Measurements from ENCODE around the gene DLGAP1. TPM values are rescaled to one million over a fixed set of nuclear protein-coding genes. Genes with fewer than 3 reads are reported as not detected.

The DLGAP1 gene
- total RNA-seq, 3 donors from 2014 or later (not counting 1 experiment from before 2014, with no cell fraction given), result not detected

DNA sequence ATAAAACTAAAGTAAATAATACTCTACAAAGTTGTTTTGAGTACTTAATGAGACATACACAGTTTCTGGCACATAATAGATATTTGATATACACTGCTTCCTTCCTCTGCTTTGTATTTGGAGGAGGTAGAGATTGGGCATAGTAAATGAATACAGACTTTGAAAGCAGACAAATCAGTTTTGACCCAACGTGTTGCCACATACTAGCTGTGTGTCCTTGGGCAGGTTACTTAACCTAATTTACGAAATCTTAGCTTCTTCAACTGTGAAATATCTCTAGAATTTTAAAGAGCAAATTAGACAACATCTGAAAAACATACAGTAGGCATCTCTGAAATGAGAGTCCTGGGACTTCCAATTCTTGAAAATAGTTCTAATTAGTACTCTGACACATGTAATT, 579.7 kb downstream of the DLGAP1 start:
- intact Hi-C loops (cut with micrococcal nuclease), result no loop called here
- Mint-ChIP-seq H3K4me3 (no peak overlapping the region), H3K27me3 (ENCODE audit: low read depth in 2 of 2) (peaks cover 6 to 19% of the 10 kb centered on the region in 2 donors), H3K27ac (no peak overlapping the region), H3K4me1 (peaks cover 0 to 4% of the 10 kb centered on the region in 2 donors), H3K9me3 (no peaks in the 10 kb centered on the region), H3K36me3 (no peaks in the 10 kb centered on the region)
- Histone ChIP-seq H3K9me3 (ENCODE audit: control insufficient read depth, insufficient read depth, low read length) (no peaks in the 10 kb centered on the region), H3K27me3 (ENCODE audit: control insufficient read depth, insufficient read depth, low read length) (no peaks in the 10 kb centered on the region), H3K36me3 (ENCODE audit: control insufficient read depth, insufficient read depth, low read length) (no peaks in the 10 kb centered on the region), H3K27ac (ENCODE audit: low read length) (no peak overlapping the region), H3K4me3 (ENCODE audit: low read length) (no peak overlapping the region), H3K4me1 (ENCODE audit: control insufficient read depth, insufficient read depth, low read length) (no peaks in the 10 kb centered on the region)
- DNase-seq (no peak), ATAC-seq (no peak)
- TF ChIP-seq, protein P1, sequence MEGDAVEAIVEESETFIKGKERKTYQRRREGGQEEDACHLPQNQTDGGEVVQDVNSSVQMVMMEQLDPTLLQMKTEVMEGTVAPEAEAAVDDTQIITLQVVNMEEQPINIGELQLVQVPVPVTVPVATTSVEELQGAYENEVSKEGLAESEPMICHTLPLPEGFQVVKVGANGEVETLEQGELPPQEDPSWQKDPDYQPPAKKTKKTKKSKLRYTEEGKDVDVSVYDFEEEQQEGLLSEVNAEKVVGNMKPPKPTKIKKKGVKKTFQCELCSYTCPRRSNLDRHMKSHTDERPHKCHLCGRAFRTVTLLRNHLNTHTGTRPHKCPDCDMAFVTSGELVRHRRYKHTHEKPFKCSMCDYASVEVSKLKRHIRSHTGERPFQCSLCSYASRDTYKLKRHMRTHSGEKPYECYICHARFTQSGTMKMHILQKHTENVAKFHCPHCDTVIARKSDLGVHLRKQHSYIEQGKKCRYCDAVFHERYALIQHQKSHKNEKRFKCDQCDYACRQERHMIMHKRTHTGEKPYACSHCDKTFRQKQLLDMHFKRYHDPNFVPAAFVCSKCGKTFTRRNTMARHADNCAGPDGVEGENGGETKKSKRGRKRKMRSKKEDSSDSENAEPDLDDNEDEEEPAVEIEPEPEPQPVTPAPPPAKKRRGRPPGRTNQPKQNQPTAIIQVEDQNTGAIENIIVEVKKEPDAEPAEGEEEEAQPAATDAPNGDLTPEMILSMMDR (IDR thresholded peaks at IDR 0.05), result no peak
- WGBS (ENCODE audit: insufficient coverage), result 83% methylated on average over 2 of the region's 2 CpGs

DNA sequence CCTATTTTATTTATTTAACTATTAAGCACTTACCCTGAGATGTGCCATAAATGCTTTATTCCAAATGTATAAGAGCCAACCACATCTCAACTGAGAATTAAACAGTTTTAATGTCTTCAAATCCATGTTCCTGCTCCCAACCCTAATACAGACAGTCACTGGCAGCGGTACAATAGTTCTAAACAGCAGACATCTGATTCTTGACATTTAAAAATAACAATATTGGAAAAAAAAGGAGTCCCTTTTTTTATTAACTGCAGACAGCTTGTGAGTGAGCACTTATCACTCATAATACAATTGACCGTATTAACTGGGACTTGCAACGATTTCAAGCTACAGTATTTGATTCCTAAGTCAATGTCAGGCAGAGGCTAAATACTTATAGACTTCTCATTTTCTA, 580.5 kb downstream of the DLGAP1 start:
- ATAC-seq (no peak), DNase-seq (no peak)
- Mint-ChIP-seq H3K27me3 (ENCODE audit: low read depth in 2 of 2) (peaks cover 6 to 19% of the 10 kb centered on the region in 2 donors), H3K4me1 (peaks cover 0 to 4% of the 10 kb centered on the region in 2 donors), H3K4me3 (no peak overlapping the region), H3K27ac (no peak overlapping the region), H3K36me3 (no peaks in the 10 kb centered on the region), H3K9me3 (no peaks in the 10 kb centered on the region)
- Histone ChIP-seq H3K36me3 (ENCODE audit: control insufficient read depth, insufficient read depth, low read length) (no peaks in the 10 kb centered on the region), H3K27me3 (ENCODE audit: control insufficient read depth, insufficient read depth, low read length) (no peaks in the 10 kb centered on the region), H3K9me3 (ENCODE audit: control insufficient read depth, insufficient read depth, low read length) (no peaks in the 10 kb centered on the region), H3K4me3 (ENCODE audit: low read length) (no peak overlapping the region), H3K4me1 (ENCODE audit: control insufficient read depth, insufficient read depth, low read length) (no peaks in the 10 kb centered on the region), H3K27ac (ENCODE audit: low read length) (no peak overlapping the region)
- TF ChIP-seq, protein P1 (IDR thresholded peaks at IDR 0.05), result no peak
- intact Hi-C loops (cut with micrococcal nuclease), result no loop called here
- 86% methylated on average over 3 of the region's 3 CpGs for WGBS (ENCODE audit: insufficient coverage)

DNA sequence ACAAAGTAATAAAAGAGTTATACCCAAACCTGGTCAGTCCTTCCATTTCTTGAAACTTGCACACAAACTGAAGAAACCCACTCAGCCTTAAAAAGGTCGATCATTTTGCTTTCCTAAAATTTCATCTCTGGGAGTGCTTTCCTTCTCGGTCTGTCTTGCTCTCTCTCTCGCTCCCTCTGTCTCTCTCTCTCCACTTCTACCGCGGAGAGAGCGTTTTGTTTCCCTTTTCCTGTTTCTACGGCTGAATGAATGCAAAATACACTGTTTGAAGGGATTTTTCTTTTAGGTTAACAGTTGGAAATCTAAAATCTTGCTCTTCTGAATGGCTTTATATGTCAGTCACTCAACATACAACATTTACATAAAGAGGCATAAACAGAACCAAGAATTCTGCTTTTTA, 581.0 kb downstream of the DLGAP1 start:
- 18% methylated on average over 5 of the region's 7 CpGs for WGBS (ENCODE audit: insufficient coverage)
- ATAC-seq (no peak), DNase-seq (no peak)
- no peaks in the 10 kb centered on the region for H3K36me3 Mint-ChIP-seq
- TF ChIP-seq, protein P1 (IDR thresholded peaks at IDR 0.05), result no peak
- peaks cover 0 to 4% of the 10 kb centered on the region in 2 donors for H3K4me1 Mint-ChIP-seq
- no peaks in the 10 kb centered on the region for H3K9me3 Mint-ChIP-seq
- intact Hi-C loops (cut with micrococcal nuclease), result no loop called here
- H3K27me3 ChIP-seq (ENCODE audit: control insufficient read depth, insufficient read depth, low read length), result no peaks in the 10 kb centered on the region
- peaks cover 6 to 19% of the 10 kb centered on the region in 2 donors for H3K27me3 Mint-ChIP-seq (ENCODE audit: low read depth in 2 of 2)
- no peaks in the 10 kb centered on the region for H3K36me3 ChIP-seq (ENCODE audit: control insufficient read depth, insufficient read depth, low read length)
- no peak overlapping the region for H3K4me3 Mint-ChIP-seq
- no peak overlapping the region for H3K4me3 ChIP-seq (ENCODE audit: low read length)
- no peaks in the 10 kb centered on the region for H3K4me1 ChIP-seq (ENCODE audit: control insufficient read depth, insufficient read depth, low read length)
- H3K27ac Mint-ChIP-seq, result no peak overlapping the region
- no peak overlapping the region for H3K27ac ChIP-seq (ENCODE audit: low read length)
- no peaks in the 10 kb centered on the region for H3K9me3 ChIP-seq (ENCODE audit: control insufficient read depth, insufficient read depth, low read length)

DNA sequence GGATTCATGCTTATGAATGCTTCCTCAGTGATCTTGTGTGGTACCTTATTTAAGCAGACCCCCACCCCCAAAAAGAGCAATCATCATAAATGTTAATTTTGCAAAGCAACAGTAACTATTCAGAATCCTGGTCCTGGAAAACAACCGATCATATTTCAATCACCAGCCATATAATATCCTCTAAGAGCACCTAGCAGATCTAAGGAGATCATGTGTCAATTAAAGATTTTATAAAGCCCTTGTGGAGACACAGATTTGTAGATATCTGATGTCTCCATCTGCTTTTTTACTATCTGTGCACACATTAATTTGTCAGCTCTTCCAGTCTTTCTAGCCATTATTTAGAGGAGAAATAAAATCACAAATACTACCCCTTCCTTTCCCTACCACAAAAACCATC, 581.4 kb downstream of the DLGAP1 start:
- Mint-ChIP-seq H3K9me3 (no peaks in the 10 kb centered on the region), H3K4me3 (no peak overlapping the region), H3K4me1 (peaks cover 0 to 4% of the 10 kb centered on the region in 2 donors), H3K27me3 (ENCODE audit: low read depth in 2 of 2) (peaks cover 6 to 19% of the 10 kb centered on the region in 2 donors), H3K27ac (no peak overlapping the region), H3K36me3 (no peaks in the 10 kb centered on the region)
- H3K36me3 ChIP-seq (ENCODE audit: control insufficient read depth, insufficient read depth, low read length), result no peaks in the 10 kb centered on the region
- DNase-seq (no peak), ATAC-seq (no peak)
- intact Hi-C loops (cut with micrococcal nuclease), result no loop called here
- no peaks in the 10 kb centered on the region for H3K27me3 ChIP-seq (ENCODE audit: control insufficient read depth, insufficient read depth, low read length)
- 100% methylated on average over 1 of the region's 1 CpG for WGBS (ENCODE audit: insufficient coverage)
- H3K4me3 ChIP-seq (ENCODE audit: low read length), result no peak overlapping the region
- H3K9me3 ChIP-seq (ENCODE audit: control insufficient read depth, insufficient read depth, low read length), result no peaks in the 10 kb centered on the region
- H3K27ac ChIP-seq (ENCODE audit: low read length), result no peak overlapping the region
- TF ChIP-seq, protein P1 (IDR thresholded peaks at IDR 0.05), result no peak
- no peaks in the 10 kb centered on the region for H3K4me1 ChIP-seq (ENCODE audit: control insufficient read depth, insufficient read depth, low read length)
